H9 (cell line): ENCODE results near the gene S1PR4. TPM values are rescaled to one million over a fixed set of nuclear protein-coding genes. Genes with fewer than 3 reads are reported as not detected.

Experiments
- DNase-seq: peaks from one replicate; pipeline ENCODE4 v3.0.0-alpha.2; 2017
- H2AFZ ChIP-seq: one replicate; pipeline ENCODE4 v1.6.1; 2013; ENCODE audit warnings: mild to moderate bottlenecking, low read length, control low read depth, moderate library complexity
- H2AK5ac ChIP-seq: 2 replicates; pipeline ENCODE4 v1.6.1; 2013; ENCODE audit warnings: low read length, control low read depth, mixed read lengths; ENCODE audit not compliant: insufficient read length
- H2BK120ac ChIP-seq: one replicate; pipeline ENCODE4 v1.6.1; 2013; ENCODE audit warnings: low read depth, mild to moderate bottlenecking, low read length, control low read depth, inconsistent platforms; ENCODE audit not compliant: poor library complexity, severe bottlenecking
- H2BK12ac ChIP-seq: 2 replicates; pipeline ENCODE4 v1.6.1; 2013; ENCODE audit warnings: low read length, control low read depth, mixed read lengths, low read depth; ENCODE audit not compliant: insufficient read length
- H2BK15ac ChIP-seq: 2 replicates; pipeline ENCODE4 v1.6.1; 2013; ENCODE audit warnings: low read depth, low read length, control low read depth
- H2BK20ac ChIP-seq: one replicate; pipeline ENCODE4 v1.6.1; 2013; ENCODE audit warnings: low read depth, mild to moderate bottlenecking, low read length, control low read depth, inconsistent platforms; ENCODE audit not compliant: poor library complexity, severe bottlenecking
- H2BK5ac ChIP-seq: 2 replicates; pipeline ENCODE4 v1.6.1; 2013; ENCODE audit warnings: low read length, control low read depth, mixed read lengths; ENCODE audit not compliant: insufficient read length
- H3K14ac ChIP-seq: 2 replicates; pipeline ENCODE4 v1.6.1; 2013; ENCODE audit warnings: low read length, control low read depth; ENCODE audit not compliant: insufficient read depth
- H3K18ac ChIP-seq: 2 replicates; pipeline ENCODE4 v1.6.1; 2013; ENCODE audit warnings: low read depth, mild to moderate bottlenecking, mixed read lengths, low read length, control low read depth; ENCODE audit not compliant: insufficient read length
- H3K23ac ChIP-seq: 2 replicates; pipeline ENCODE4 v1.6.1; 2013; ENCODE audit warnings: low read length, control low read depth, mixed read lengths, low read depth; ENCODE audit not compliant: insufficient read length
- H3K23me2 ChIP-seq: 2 replicates; pipeline ENCODE4 v1.6.1; 2013; ENCODE audit warnings: low read depth, mild to moderate bottlenecking, mixed read lengths, low read length, control low read depth; ENCODE audit not compliant: insufficient read length, poor library complexity, severe bottlenecking
- H3K27ac ChIP-seq: 2 replicates; pipeline ENCODE4 v1.5.1; 2013; ENCODE audit warnings: low read length, control low read depth, mixed read lengths, low read depth; ENCODE audit not compliant: insufficient read length
- H3K27me3 ChIP-seq: 2 replicates; pipeline ENCODE4 v1.6.1; 2013; ENCODE audit warnings: low read length, control low read depth, inconsistent platforms; ENCODE audit not compliant: insufficient read depth
- H3K4ac ChIP-seq: 2 replicates; pipeline ENCODE4 v1.6.1; 2013; ENCODE audit warnings: low read depth, mild to moderate bottlenecking, control low read depth, inconsistent platforms, low read length, moderate library complexity
- H3K4me1 ChIP-seq: 2 replicates; pipeline ENCODE4 v1.6.1; 2013; ENCODE audit warnings: low read length, control low read depth, inconsistent platforms; ENCODE audit not compliant: insufficient read depth
- H3K4me2 ChIP-seq: 2 replicates; pipeline ENCODE4 v1.6.1; 2013; ENCODE audit warnings: low read length, control low read depth, mixed read lengths; ENCODE audit not compliant: insufficient read length, insufficient read depth
- H3K56ac ChIP-seq: 2 replicates; pipeline ENCODE4 v1.6.1; 2013; ENCODE audit warnings: low read depth, mild to moderate bottlenecking, mixed read lengths, low read length, control low read depth; ENCODE audit not compliant: insufficient read length
- H3K79me1 ChIP-seq: 2 replicates; pipeline ENCODE4 v1.6.1; 2013; ENCODE audit warnings: low read depth, mild to moderate bottlenecking, moderate library complexity, low read length, control low read depth, inconsistent platforms; ENCODE audit not compliant: insufficient read depth, poor library complexity, severe bottlenecking
- H3K79me2 ChIP-seq: 2 replicates; pipeline ENCODE4 v1.6.1; 2013; ENCODE audit warnings: low read length, control low read depth, inconsistent platforms; ENCODE audit not compliant: insufficient read depth
- H3K9ac ChIP-seq: 2 replicates; pipeline ENCODE4 v1.6.1; 2013; ENCODE audit warnings: low read length, control low read depth, mixed read lengths; ENCODE audit not compliant: insufficient read length; ENCODE audit errors: extremely low read depth
- H3K9me3 ChIP-seq: one replicate; pipeline ENCODE4 v1.6.1; 2013; ENCODE audit warnings: low read depth, low read length, inconsistent platforms; ENCODE audit not compliant: control insufficient read depth
- H3T11ph ChIP-seq: one replicate; pipeline ENCODE4 v1.6.1; 2013; ENCODE audit warnings: mild to moderate bottlenecking, low read length, control low read depth, inconsistent platforms
- H4K20me1 ChIP-seq: one replicate; pipeline ENCODE4 v1.6.1; 2013; ENCODE audit not compliant: control insufficient read depth, insufficient read length, insufficient read depth
- H4K5ac ChIP-seq: 2 replicates; pipeline ENCODE4 v1.6.1; 2013; ENCODE audit warnings: low read depth, mild to moderate bottlenecking, mixed read lengths, low read length, control low read depth; ENCODE audit not compliant: insufficient read length
- H4K8ac ChIP-seq: replicated peaks from 2 replicates; pipeline ENCODE4 v1.6.1; 2013; ENCODE audit warnings: low read length, control low read depth, mixed read lengths, low read depth; ENCODE audit not compliant: insufficient read length
- H4K91ac ChIP-seq: 2 replicates; pipeline ENCODE4 v1.6.1; 2013; ENCODE audit warnings: low read depth, mild to moderate bottlenecking, moderate library complexity, mixed read lengths, low read length, control low read depth; ENCODE audit not compliant: insufficient read length
- H3K27ac Mint-ChIP-seq, 3 experiments: 2 replicates in 2 of 3; 3 replicates in 1 of 3; pipeline ENCODE4 v1.8.0; 2020 to 2021; ENCODE audit warnings: mixed read lengths in 3 of 3, mild to moderate bottlenecking in 1 of 3, moderate library complexity in 1 of 3
- H3K27me3 Mint-ChIP-seq: 2 replicates; pipeline ENCODE4 v1.8.0; 2021; ENCODE audit warnings: low read depth, mild to moderate bottlenecking, moderate library complexity, mixed read lengths
- H3K36me3 Mint-ChIP-seq, 3 experiments: 2 replicates in 2 of 3; 3 replicates in 1 of 3; pipeline ENCODE4 v1.8.0; 2020 to 2021; ENCODE audit warnings: low read depth in 3 of 3, mixed read lengths in 3 of 3; ENCODE audit not compliant: insufficient read depth in 1 of 3
- H3K4me1 Mint-ChIP-seq, 2 experiments: 2 replicates each; pipeline ENCODE4 v1.8.0; 2020; ENCODE audit warnings: mixed read lengths in 2 of 2
- H3K4me3 Mint-ChIP-seq, 2 experiments: 2 replicates in 1 of 2; 3 replicates in 1 of 2; pipeline ENCODE4 v1.8.0; 2020 to 2021; ENCODE audit warnings: mild to moderate bottlenecking in 2 of 2, mixed read lengths in 2 of 2, moderate library complexity in 1 of 2
- H3K9me3 Mint-ChIP-seq, 2 experiments: 2 replicates in 1 of 2; 3 replicates in 1 of 2; pipeline ENCODE4 v1.8.0; 2020; ENCODE audit warnings: mild to moderate bottlenecking in 2 of 2, mixed read lengths in 2 of 2, moderate library complexity in 1 of 2
- CTCF ChIP-seq: fragments of 200-600 bp; sonication (generic); conservative IDR thresholded peaks from 3 replicates; pipeline ENCODE4 v1.8.0; 2021; ENCODE audit warnings: antibody characterized with exemption, mild to moderate bottlenecking
- WGBS: extraction: QIAGEN DNeasy Blood & Tissue Kit; methylation state at CpG from one replicate; pipeline ENCODE4 v1.1.7; 2013; ENCODE audit warnings: missing lambda C conversion rate, low lambda C conversion rate, mixed read lengths; ENCODE audit not compliant: insufficient read length; ENCODE audit errors: extremely low coverage; 5-methylcytosine and 5-hydroxymethylcytosine counted together
- long read RNA-seq: library from polyadenylated mRNA; unstranded; transcript quantifications from one replicate; pipeline ENCODE4 v2.0.0, GENCODE V29; 2020
- total RNA-seq: library from RNA; stranded (reverse); gene quantifications from 2 replicates; pipeline ENCODE4 v1.2.1, GENCODE V29; 2021

Gene S1PR4
- total RNA-seq, result not detected in 2 replicates
- long read RNA-seq, result 0 reads

GRCh38 chr19:3178377-3178972, at the start of gene S1PR4:
S1PR4 (plus strand) TSS chr19:3178769; CDS start chr19:3178793, 24 bp downstream.
- H3K27me3 Mint-ChIP-seq, result peaks cover 2% of the 10 kb centered on the region; the same call in 1 of the 2 replicates
- Histone ChIP-seq H3K23me2 (no peaks in the 10 kb centered on the region), H3K4me2 (no peak within 1 kb of the TSS), H2BK20ac (no peak within 1 kb of the TSS), H3K18ac (no peak within 1 kb of the TSS), H2BK120ac (no peak within 1 kb of the TSS), H3K79me1 (no peaks in the 10 kb centered on the region), H3K79me2 (no peaks in the 10 kb centered on the region), H2AK5ac (no peak within 1 kb of the TSS), H3K27ac (no peak within 1 kb of the TSS), H3K9me3 (no peaks in the 10 kb centered on the region), H3K14ac (no peak within 1 kb of the TSS; the same call in 1 of the 2 replicates), H4K8ac (no peak within 1 kb of the TSS), H3K23ac (no peak within 1 kb of the TSS), H2BK15ac (no peak within 1 kb of the TSS), H3K27me3 (no peaks in the 10 kb centered on the region), H4K91ac (no peak within 1 kb of the TSS), H2AFZ (no peak within 1 kb of the TSS), H4K5ac (no peak within 1 kb of the TSS), H3K4me1 (no peaks in the 10 kb centered on the region), H2BK12ac (no peak within 1 kb of the TSS), H3T11ph (no peak within 1 kb of the TSS), H2BK5ac (no peak within 1 kb of the TSS), H4K20me1 (no peaks in the 10 kb centered on the region), H3K9ac (no peak within 1 kb of the TSS), H3K4ac (no peak within 1 kb of the TSS), H3K56ac (no peak within 1 kb of the TSS)
- H3K4me3 Mint-ChIP-seq, result no peak within 1 kb of the TSS
- no CpG with 5 or more reads among the region's 42 CpGs for WGBS
- no peaks in the 10 kb centered on the region for H3K4me1 Mint-ChIP-seq
- no peak within 1 kb of the TSS for H3K27ac Mint-ChIP-seq
- H3K9me3 Mint-ChIP-seq, result no peaks in the 10 kb centered on the region
- TF ChIP-seq CTCF, result no peak
- DNase-seq, result peak; percentile 24
- H3K36me3 Mint-ChIP-seq, result no peaks in the 10 kb centered on the region
